NCI-H526 treated with DMSO at 0.1 percent for 48 hours (cell line): Measurements from ENCODE around the gene CABLES2.

Experiments used
- DNase-seq: peaks from one replicate; lab custom pipeline; 2025; lab: John Stamatoyannopoulos, UW

Gene CABLES2

DNA sequence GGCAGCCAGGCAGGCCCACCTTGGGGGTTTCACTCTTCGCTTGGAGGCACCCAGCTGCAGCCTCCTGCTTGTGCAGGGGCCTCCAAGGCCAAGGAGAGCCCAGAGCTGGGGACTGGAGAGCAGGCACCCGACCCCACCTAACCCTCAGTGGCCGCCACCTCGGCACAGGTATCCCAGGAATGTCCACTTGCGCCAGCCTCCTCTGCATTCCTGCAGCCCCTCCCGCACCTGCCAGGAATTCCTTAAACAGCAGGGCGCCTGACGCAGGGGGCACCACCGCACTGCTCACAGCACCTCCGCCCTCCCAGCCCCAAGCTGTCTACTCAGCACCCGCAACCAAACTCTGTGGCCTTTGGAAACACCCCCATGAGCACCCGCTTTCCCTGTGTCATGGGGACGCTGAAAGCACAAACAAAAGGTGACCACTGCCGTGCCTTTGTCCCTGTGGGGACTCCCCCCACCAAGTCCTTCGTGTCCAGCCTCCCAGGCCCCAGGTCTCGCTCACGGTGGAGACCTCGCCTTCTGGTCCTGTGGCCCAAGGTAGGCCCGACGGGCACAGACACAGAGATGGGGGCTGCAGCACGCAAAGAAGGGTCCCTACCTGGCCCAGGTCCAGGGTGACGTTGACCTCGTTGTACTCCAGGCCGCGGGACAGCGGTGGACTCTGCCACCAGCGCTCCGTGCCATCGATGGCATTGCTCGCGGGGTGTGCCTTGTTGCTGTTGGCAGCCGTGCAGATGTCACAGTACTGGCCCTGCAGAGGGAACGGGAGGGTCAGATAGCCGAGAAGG, 45.1 kb downstream of the CABLES2 start:
- no peak for DNase-seq

GRCh38 chr20:62360854-62361798, 46.0 kb downstream of the CABLES2 start:
- DNase-seq, result no peak

DNA sequence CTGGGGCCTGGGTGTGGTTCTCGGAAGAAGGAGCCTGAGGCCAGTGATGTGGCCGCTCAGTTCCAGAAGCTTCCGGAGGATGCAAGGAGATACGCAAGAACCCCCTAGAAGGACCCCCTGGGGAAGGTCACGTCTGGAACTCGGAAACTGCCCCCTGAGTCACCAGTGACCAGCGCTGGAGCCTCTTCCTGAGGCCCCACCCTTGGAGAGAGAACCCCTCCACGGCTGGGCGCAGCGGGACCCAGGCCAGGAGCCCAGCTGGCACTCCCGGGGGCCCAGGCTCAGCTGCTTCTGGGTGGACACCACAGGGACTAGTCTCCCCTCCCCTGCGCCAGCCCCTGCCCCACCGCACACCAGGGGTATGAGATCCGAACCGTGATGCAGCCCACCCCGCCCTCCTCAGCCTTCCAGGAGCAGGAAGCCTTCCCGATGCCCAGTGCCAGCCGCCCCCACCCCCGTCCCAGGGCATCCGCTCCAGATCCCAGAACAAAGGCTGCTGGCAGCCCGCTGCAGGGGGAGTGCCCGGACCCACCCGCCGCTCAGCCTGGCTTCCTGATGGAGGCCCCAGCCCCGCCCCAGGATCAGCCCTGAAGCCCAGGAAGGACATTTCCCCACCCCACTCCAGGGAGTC, 47.5 kb downstream of the CABLES2 start:
- DNase-seq, result no peak

DNA sequence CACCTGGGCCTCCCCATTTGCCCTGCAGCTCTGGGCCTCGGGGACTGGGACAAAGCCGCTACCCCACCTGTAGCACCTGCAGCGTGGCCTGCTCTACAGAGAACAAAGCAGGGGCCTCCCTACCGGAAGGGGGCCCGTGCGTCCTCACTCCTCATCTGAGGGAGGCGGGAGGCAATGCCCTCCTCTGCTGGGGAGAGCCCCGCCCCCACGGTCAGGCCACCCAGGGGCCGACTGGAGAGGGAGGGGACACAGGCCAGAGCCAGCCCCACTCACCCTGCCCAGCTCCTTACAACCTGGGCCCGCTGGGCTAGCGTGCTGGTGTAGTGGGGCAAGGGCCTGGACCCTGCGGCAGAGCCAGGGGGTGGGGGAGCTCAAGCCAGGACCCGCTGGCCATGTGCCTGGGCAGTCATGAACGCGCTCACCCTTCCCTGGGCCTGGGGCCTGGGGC, 48.0 kb downstream of the CABLES2 start:
- DNase-seq, result no peak

- DNase-seq, result no peak
These were observed 48.7 kb downstream of the CABLES2 start for GRCh38 chr20:62358171-62359042.

- DNase-seq, result no peak
These were observed 49.4 kb downstream of the CABLES2 start for GRCh38 chr20:62357681-62358080.

GRCh38 chr20:62357187-62357667, 49.9 kb downstream of the CABLES2 start:
- no peak for DNase-seq

DNA sequence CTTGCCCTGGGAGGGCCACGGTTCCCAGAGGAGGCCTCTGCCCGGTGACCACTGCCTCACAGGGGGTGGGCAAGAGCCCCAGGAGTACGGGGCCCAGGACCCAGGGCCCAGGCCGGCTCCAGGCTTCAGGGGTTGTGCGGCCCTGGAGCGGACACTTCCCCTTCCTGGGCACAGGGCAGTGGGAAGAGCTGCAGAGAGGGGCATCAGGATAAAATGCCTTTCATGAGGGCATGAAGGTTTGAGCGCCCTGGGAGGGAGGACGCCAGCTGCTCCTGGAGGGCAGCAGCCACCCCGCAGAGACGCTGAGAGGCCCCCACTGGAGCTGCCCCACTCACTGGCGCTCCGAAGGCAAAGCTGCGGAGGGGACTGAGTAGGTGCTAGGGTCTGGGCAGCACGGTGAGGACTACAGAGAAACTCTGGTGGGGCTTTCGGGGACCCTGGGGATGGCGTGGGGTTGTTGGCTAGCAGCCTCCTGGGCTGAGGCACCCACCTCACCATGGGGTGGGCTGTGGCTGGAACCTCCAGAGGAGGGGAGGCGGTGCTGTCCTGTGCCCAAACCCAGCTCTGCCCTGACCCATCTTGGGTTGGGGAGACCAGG, 50.4 kb downstream of the CABLES2 start:
- no peak for DNase-seq

DNA sequence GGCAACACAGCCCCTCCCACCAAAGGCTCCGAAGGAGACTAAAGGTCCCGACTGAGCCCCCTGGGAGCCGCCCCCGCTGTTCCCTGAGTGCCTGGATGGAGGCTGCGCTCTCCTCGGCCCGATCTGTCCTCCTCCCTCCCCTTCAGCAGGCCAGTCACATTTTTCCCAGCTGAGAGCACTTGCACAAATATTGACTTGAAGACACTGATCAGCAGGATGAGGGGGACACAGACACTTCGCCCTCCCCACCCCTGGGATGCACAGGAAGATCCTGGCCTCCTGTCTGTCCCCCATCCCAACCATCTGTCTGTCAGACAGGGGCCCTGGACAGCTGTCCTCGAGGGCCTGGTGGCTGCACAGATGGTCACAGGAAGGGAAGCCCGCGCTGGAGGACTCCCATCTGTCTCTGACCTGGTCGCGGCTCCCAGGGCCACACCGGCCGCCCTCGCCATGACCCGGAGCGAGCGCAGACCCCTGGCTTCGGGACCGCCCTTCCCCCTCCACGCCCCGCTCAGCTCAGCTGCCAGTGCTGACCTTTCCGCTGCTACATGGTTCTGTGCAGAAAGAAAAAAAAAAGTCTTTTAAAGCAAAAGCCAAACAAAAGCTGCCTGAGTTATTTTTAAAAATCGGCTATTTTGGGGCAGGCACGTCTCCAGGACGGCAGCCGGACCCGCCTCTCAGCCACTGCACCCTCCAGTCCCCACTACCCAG, 51.1 kb downstream of the CABLES2 start:
- no peak for DNase-seq

DNA sequence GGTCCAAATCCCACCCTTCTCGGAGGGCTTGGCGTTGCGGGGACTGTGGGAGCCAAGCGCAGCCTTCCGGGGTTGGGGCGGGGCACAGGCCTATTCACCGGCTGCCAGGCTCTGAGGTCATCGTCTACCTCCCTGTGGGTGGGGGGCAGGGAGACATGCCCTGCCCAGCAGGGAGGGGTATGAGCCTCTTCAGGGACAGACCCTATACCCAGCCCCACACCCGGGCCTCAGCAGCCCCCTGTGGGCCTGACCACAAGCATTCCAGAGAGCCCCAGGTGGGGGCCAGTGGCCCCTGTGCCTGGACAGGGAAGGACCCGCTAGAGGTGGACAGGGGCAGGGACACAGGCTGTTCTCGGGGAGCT, 51.6 kb downstream of the CABLES2 start:
- no peak for DNase-seq

DNA sequence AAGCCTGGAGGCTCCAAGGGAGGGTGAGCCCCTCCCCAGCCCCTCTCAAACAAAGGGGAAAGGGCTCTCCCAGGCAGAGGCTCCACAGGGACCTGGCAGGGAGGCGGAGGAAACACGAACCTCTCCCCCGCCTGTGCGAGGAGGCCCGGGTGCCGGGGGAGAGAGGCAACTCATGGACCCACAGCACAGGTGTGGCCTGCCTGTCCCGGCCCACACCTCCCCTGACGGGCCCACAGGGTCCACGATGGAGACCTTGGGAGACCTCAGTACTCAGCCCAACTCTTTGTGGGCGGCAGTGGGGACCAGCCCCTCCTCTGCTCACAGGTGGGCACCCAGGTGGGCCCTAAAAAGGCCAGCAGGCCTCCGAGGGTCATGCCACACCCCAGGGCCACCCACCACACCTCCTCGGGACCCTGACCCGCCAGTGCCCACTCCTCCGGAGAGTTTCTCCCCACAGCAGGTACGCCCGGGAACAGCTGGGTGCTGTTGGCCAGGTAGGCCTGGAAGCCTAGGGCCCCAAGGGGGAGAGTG, 52.2 kb downstream of the CABLES2 start:
- no peak for DNase-seq

DNA sequence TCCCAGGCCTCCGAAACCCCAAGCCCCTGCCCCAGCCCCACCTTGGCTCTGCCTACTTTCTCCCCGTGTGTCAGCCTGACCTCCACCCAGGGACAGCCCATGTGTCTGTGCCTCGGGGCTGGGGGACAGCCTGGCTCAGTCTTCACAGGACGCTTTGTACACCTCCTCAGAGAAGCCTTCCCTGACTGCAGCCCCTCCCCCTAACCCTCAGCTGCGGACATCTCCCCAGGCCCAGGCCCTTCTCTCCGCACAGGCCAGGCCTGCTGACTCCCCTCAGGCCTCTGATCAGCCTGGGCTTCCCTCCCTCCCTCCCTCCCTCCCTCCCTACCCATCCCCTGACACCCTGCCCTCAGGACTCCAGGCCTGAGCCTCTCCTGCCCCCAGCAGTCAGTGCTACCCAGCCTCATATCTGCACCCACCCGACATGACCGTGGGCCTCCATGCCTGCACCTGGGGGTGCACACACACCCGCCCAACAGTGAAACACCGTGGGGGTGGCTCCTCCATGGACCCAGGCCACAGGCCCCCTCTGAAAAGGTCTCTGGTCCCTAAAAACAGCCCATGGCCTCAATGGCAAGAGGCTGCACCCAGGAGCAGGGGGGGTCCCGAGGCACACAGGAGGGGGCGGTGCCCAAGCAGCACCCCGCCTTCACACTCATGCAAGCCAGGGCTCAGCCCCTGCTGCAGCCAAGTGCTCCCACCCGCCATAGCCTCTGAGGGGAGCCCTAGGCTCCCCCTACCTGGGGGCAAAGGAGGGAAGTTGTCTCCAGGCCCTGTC, 52.9 kb downstream of the CABLES2 start:
- DNase-seq, result no peak

DNA sequence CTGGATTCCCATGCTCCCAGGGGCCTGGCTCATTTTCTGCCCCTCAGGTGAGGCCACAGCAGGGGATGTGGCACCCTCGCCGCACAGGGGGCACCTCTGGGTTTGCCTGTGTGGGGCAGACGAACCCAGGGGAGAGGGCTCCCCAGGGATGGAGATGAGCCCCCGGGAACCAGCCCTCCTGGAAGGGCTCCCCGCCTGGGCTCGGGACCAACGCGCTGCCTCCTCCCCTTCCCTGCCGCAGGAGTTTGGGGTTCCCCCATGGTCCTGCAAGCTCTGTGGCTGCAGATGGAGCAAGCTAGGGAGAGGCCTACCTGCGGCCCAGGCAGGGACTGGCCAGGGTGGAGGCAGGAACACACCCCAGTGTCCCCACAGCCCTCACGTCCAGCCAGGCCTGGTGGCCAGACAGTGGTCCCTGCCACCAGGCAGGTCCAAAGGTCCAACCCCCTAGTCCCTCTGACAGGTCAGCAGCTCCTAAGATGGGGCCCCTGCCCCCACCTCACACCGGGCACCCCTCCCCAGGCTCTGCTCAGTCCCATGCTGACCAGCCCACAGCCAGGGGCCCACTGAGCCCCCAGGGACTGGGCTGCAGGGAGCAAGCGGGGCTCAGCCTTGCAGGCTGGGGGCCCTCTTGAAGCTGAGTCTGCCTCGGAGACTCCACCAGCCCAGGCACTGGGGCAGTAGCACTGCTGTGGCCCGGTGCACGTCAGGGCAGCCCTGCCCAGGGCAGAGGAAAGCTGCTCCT, 53.6 kb downstream of the CABLES2 start:
- DNase-seq, result no peak

DNA sequence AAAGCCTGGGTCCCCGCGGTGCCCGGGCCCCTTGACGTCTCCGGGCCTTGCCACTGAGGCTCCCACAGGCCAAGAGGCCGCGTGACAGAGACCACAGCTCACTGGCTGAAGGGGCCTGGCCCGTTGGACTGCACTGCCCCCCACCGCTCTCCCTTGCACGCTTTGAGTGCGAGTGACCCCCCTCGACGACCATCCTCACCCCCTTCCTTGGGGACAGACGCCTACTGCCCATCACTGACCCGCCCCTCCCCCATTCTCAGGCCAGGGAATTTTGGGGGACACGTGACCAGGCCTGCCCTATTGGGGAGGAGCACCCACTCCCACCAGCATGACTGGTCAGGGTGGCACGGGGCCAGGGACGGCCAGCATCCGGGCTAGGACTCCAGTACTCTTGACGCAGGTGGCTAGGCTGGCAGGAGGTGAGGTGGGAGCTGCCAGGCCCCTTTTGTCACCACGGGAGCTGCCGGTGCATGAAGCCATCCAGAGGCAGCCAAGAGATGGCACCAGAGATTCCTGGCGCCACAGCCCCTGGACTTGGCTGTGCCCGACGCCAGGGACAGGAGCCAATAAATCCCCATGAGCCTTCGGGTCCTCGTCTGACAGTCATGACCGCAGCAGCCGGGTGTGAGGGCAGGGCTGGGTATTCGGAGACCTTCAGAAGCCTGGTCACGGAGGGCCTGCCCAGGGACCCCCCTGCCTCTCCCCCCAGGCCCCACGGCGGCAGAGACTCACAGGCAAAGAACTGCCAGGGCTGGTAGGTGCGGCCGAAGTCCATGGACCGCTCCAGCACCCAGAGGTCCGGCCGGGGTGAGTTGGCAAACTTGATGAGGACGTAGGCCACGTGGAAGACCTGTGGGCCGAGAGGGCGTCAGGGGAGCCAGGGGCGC, 54.4 kb downstream of the CABLES2 start:
- no peak for DNase-seq

DNA sequence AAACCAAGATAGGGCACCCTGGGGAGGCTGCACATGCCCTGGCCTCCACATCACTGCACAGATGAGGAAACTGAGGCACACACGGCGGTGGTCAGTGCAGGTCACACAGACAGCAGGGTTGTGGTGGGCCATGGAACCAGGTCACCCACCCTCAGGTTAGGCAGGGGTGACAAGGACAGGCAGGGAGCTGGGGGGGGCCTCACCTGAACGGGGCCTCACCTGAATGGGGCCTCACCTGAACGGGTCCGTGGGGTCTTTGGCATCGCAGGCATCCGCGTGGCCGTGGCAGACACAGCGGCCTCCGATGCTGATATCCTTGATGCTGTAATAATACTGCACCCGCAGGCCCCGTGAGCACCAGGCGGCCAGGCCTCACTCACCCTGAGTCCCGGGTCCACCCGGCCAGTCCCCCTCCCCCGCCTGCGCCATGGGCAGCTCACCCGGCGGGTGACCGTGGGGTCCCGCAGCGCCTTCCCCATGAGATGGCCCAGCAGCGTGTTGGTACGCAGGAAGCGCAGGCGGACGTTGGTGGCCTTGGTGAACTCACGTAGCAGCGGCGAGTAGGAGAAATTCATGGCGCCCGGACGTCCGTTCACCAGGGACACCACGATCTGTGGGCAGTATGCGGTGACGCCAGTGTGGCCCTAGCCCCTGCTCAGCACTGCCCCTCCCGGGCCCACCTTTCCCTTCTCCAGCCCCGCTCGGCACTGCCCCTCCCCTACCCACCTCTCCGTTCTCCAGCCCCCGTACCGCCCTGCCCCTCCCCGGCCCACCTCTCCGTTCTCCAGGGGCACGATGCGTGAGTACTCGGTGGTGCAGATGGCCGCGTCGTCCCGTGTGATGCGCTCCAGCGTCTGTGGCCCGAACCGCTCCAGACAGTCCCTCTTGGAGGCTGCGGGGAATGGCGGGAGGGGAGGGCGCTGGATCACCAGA, 55.4 kb downstream of the CABLES2 start:
- DNase-seq, result no peak

DNA sequence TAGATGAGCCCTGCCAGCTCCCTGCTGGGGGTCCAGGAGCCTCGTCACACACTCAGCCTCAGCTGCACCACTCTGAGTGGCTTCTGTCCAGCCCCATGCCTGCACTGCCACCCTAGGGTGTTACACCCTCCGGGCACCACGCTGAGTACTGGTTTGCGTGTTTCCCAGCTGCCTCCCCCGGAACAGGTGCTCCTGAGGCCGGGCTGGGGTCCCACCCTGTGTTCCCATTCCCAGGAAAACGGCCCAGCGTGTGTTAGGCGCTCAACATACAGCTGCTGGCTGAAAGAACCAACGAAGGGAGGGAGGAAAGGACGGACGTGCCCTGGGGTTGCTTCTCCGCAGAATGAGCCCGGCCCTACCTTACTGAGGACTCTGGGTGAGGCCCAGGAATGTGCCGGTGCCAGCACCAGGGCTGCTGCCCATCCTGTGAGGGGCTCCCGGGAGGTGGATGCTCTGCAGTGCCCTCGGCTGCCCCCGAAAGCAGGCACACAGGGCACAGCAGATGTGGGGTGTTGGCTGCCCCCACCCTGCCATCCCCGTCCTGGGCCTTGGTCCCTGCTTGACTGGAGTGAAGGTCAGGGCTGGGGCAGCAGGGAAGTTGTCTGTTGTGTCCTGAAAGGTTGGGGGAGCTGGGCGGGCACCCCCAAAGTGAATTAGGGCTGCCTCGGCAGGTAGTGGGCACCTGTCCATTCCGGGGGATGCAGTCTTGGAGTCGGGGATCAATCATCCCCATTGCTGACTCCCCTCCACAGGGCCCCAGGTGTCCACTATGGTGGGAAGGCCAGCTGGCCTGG, 56.3 kb downstream of the CABLES2 start:
- DNase-seq, result no peak
